ENCODE data around the gene RBM28.
"Not testable (repeated sequence)": the region's sequence is repeated elsewhere in the genome, so short reads cannot be mapped to it uniquely, and the experiment has no call there.

DNA sequence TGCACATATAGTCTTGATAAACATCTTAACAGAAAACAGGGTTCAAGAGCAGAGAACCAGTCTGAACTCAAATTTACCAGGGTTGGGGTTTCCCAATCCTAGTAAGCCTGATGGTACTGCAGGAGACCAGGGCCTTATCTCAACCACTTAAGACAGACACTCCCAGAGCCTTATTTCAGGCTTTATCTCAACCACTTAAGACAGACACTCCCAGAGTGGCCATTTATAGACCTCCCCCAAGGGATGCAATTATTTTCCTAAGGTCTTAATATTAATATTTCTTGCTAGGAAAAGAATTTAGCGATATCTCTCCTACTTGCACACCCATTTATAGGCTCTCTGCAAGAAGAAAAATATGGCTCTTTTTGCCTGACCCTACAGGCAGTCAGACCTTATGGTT is 63.3 kb downstream of the RBM28 start:
- TF ChIP-seq POLR2AphosphoS5 (IDR thresholded peaks at IDR 0.05; ENCODE audit: insufficient read depth in 1 of 2, low read depth in 1 of 2); POLR2A (IDR thresholded peaks at IDR 0.05): not testable (repeated sequence)
- TF ChIP-seq, protein P1, sequence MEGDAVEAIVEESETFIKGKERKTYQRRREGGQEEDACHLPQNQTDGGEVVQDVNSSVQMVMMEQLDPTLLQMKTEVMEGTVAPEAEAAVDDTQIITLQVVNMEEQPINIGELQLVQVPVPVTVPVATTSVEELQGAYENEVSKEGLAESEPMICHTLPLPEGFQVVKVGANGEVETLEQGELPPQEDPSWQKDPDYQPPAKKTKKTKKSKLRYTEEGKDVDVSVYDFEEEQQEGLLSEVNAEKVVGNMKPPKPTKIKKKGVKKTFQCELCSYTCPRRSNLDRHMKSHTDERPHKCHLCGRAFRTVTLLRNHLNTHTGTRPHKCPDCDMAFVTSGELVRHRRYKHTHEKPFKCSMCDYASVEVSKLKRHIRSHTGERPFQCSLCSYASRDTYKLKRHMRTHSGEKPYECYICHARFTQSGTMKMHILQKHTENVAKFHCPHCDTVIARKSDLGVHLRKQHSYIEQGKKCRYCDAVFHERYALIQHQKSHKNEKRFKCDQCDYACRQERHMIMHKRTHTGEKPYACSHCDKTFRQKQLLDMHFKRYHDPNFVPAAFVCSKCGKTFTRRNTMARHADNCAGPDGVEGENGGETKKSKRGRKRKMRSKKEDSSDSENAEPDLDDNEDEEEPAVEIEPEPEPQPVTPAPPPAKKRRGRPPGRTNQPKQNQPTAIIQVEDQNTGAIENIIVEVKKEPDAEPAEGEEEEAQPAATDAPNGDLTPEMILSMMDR (IDR thresholded peaks at IDR 0.05), result not testable (repeated sequence)
